T-helper 22 cell (primary cell): Measurements from ENCODE around the gene CUL2.
"Not testable (repeated sequence)": the region's sequence is repeated elsewhere in the genome, so short reads cannot be mapped to it uniquely, and the experiment has no call there.

ENCODE experiments used
- DNase-seq: peaks from one replicate; pipeline ENCODE4 v3.0.0-alpha.2; 2020; ENCODE audit warnings: low read depth

The CUL2 gene

GRCh38 chr10:35019041-35020024 is 70.8 kb downstream of the CUL2 start:
- DNase-seq = no peak

- DNase-seq = no peak
Measured at GRCh38 chr10:35017608-35018007, 72.5 kb downstream of the CUL2 start.

- no peak for DNase-seq
Measured at GRCh38 chr10:35015843-35016408, 74.2 kb downstream of the CUL2 start.

DNA sequence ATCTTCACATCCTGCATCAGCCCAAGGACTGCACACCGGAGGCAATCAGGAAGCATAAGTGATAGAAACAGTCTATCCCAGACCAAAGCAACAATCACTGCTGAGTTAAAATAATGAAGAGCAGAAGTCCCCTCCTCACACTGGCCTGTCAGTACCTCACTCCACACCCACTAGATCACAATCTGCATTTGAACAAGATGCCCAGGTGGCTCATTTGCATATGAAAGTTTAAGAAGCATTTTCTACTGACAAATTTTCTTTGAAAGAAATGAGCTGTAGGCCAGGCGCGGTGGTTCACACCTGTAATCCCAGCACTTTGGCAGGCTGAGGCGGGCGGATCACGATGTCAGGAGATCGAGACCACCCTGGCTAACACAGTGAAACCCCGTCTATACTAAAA is 77.4 kb downstream of the CUL2 start:
- no peak for DNase-seq

DNA sequence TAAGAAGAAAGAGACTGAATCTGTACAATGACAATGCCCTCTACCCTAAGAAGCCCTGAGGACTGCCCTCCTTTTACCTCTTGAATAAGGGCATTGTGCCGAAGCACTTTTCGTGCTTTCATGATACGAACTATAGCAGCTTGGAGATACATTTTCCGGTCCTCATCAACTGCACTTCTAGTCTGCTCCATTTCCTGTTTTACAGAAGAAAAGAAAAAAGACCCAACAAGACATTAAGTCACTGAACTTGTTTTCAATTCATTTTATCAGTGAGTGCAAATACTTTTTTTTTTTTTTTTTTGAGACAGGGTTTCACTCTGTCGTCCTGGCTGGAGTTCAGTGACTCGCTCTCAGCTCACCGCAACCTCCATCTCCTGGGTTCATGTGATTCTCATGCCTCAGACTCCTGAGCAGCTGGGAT is 78.4 kb downstream of the CUL2 start:
- no peak for DNase-seq

- DNase-seq = no peak
Measured at GRCh38 chr10:35007858-35008301, 82.3 kb downstream of the CUL2 start.

GRCh38 chr10:35006836-35007235 is 83.3 kb downstream of the CUL2 start:
- no peak for DNase-seq

- no peak for DNase-seq
Measured at GRCh38 chr10:35005868-35006267, 84.3 kb downstream of the CUL2 start.

DNA sequence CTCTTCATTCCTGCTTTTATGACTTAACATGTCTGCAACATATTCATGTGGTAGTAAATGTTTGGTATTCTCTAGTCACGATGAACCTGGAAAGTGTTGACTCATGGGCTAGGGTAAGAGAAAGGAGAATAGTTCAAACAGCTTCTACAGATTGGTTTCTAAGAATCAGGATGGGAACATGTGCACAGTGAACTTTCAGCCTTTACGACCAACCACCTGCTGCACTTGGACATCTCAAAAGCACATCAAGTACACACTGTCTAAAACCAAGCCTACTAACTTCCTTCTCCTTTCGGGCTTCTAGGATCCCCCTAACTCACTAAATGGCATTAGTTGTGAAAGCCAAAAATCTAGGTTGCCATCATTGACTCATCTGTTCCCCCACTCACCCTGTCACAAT is 85.5 kb downstream of the CUL2 start:
- no peak for DNase-seq

DNA sequence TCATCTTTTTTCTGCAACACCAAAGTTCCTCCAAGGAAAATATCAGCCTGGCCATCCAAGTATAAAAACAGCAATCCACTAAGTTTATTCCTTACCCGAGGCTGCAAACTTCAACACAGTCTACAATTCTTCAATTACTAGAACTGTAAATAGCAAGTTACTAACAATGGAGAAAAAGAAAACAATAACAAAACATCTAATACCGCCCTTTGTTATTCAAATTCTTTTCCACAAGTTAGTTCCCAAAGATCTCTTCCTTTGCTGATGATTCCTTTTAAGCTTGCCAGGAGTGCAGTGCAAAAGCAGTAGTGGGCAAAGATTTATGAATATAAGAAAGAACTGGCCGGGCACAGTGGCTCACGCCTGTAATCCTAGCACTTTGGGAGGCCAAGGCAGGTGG is 86.2 kb downstream of the CUL2 start:
- no peak for DNase-seq

DNA sequence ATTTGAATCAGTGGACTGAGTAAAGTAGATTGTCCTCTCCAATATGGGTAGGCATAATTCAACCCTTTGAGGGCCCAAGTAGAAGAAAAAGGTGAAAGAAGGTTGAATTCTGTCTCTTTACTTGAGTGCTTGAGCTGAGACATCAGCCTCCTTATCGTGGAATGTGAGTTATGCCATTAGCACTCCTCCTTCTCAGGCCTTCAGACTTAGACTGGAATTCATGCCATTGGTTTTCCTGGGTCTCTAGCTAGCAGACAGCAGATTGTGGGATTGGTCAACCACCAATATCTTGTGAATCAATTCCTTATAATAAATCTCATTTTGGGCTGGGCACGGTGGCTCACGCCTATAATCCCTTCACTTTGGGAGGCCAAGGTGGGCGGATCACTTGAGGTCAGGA is 89.2 kb downstream of the CUL2 start:
- DNase-seq = no peak

- no peak for DNase-seq
Measured at GRCh38 chr10:34999532-34999931, 90.6 kb downstream of the CUL2 start.

GRCh38 chr10:34998940-34999339 is 91.2 kb downstream of the CUL2 start:
- DNase-seq = no peak

DNA sequence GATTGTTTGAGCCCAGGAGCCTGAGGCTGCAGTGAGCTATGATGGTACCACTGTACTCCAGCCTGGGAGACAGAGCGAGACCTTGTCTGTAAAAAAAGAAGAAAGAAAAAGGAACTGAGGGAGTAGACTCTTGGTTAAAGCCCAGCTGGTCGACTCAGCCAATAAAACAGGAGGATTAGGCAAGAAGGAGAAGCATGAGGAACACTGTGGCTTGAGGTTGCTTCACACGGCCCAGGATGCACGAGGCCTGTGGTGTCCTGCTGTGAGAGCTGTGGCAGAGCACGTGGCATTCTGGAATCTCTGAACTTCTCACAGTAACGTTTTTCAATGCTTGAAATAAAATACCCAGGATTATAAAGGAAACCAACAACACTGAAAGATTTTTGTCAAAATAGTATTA is 93.3 kb downstream of the CUL2 start:
- DNase-seq = no peak

DNA sequence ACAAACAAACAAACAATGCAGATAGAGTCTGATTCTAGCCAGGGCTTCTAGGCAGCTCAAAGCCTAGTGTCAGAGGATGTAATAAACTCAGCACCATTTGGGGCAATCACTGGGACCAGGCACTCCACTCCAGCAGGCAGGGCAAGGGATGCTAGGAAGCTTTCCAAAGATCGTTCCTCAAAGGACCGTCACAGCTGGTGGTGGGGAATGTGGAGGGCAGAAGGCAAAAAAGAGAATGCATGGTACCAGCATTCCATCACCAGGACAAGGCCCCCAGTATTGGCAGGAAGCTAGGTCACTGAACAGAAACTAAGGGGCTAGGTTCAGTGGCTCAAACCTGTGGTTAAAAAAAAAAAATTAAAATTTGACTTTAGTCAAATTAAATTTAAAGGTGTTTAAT is 94.2 kb downstream of the CUL2 start:
- no peak for DNase-seq

- peak; percentile 9 for DNase-seq
Measured at GRCh38 chr10:34994565-34995142, 95.5 kb downstream of the CUL2 start.

- no peak for DNase-seq
Measured at GRCh38 chr10:34993782-34994181, 96.4 kb downstream of the CUL2 start.

GRCh38 chr10:34991117-34991516 is 99.0 kb downstream of the CUL2 start:
- DNase-seq = not testable (repeated sequence)

DNA sequence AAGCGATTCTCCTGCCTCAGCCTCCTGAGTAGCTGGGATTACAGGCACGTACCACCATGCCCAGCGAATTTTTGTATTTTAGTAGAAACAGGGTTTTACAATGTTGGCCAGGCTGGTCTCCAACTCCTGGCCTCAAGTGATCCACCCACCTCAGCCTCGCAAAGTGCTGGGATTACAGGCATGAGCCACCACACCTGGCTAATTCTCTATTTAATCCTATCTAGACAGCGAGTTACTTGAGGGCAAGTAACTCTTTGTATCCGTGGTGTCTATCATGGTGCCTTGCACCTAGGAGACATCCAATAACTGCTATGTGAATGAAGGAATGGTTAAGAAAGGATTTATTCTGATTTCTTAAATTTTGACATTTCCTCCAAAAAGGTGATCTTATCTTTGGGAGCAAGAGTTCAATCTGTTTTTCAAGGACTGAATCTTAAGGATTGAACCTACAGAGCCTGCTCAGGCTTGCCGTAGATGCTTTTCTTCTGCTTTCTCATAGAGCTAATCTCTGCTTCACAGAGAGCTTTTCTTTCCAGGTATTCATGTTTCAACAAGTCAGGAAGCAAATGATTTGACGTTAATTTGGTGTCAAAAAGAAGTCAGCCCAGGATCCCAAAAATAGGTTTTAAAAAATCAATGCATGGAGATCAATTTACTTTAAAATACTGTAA is 101.6 kb downstream of the CUL2 start:
- DNase-seq = no peak

GRCh38 chr10:34985823-34986222 is 104.3 kb downstream of the CUL2 start:
- no peak for DNase-seq

DNA sequence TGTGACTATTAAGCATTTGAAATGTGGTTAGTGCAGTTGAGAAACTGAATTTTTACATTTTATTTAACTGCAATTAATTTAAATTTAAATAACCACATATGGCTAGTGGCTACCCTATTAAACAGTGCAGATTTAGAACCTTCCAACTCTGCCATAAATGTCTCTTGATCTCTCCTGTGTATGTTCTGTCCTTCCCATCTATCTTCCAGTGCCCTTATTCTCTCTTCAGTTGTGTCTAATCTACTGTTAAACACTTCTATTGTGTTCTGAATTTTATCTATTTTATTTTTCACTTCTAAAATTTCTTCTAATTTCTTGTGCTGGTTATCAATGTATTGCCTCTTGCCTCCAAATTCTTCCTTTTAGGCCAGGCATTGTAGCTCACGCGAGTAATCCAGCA is 105.0 kb downstream of the CUL2 start:
- no peak for DNase-seq

DNA sequence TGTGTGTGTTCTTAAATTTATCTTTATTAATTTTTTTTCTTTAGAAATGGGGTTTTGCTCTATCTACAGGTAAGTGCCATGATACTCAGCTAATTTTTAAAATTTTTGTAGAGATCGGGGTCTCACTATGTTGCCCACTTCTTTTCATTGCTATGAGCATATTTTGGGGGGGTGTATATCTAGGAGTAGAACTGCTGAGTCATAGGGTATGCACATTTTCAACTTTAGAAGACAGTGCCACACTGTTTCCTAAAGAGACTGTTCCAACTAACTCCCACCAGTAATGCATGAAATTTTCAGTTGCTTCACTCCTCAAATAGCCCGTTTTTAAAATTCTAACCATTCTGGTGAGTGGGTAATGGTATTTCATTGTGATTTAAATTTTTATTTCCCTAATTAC is 108.3 kb downstream of the CUL2 start:
- DNase-seq = no peak

DNA sequence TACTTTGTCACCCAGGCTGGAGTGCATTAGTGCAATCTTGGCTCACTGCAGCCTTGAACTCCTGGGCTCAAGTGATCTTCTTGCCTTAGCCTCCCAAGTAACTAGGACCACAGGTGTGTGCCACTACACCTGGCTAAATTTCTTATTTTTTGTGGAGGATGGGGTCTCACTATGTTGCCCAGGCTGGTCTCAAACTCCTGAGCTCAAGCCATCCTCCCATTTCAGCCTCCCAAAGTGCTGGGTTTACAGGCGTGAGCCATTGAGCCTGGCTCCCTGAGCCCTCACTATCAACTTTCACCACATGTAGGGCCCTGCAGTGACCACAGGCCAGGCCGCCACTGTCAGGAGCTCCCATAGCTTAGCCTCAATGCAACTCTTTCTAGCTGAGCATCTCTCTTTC is 110.2 kb downstream of the CUL2 start:
- no peak for DNase-seq
